Testis (tissue), 2 donors: ENCODE measurements around the gene CYP21A2.

ENCODE experiments used
- CTCF ChIP-seq, 3 experiments: fragments of 450-650 bp in 2 of 3; fragments of 200-600 bp in 1 of 3; sonication (generic) in 1 of 3; IDR thresholded peaks; one replicate each; pipeline ENCODE4 v1.5.1; 2016 to 2019; ENCODE audit warnings: antibody characterized with exemption in 3 of 3, mild to moderate bottlenecking in 2 of 3, moderate library complexity in 1 of 3
- POLR2A ChIP-seq: fragments of 450-650 bp; IDR thresholded peaks from one replicate; pipeline ENCODE4 v1.6.1; 2017; ENCODE audit warnings: antibody characterized with exemption, mild to moderate bottlenecking, moderate library complexity

- TF ChIP-seq CTCF (IDR thresholded peaks at IDR 0.05), result no peak
- no peak for TF ChIP-seq POLR2A
These were observed 8.9 kb downstream of the CYP21A2 start for GRCh38 chr6:32047084-32047478.
